GM18519 (cell line): ENCODE data around the gene ASL.
"Not testable (repeated sequence)": the region's sequence is repeated elsewhere in the genome, so short reads cannot be mapped to it uniquely, and the experiment has no call there.

ENCODE experiments used
- ATAC-seq: cut with Tn5 transposase; IDR thresholded peaks from one replicate; pipeline ENCODE4 v1.9.1; 2021; ENCODE audit warnings: mild to moderate bottlenecking, moderate library complexity; ENCODE audit not compliant: unreplicated experiment, low FRiP score

ASL gene

GRCh38 chr7:66072208-66072607 is 3.4 kb upstream of the ASL start:
- ATAC-seq = not testable (repeated sequence)

- no peak for ATAC-seq
These were observed 1.1 kb downstream of the ASL start for GRCh38 chr7:66076462-66077329.

- no peak for ATAC-seq
These were observed 2.4 kb downstream of the ASL start for GRCh38 chr7:66078067-66078466.

DNA sequence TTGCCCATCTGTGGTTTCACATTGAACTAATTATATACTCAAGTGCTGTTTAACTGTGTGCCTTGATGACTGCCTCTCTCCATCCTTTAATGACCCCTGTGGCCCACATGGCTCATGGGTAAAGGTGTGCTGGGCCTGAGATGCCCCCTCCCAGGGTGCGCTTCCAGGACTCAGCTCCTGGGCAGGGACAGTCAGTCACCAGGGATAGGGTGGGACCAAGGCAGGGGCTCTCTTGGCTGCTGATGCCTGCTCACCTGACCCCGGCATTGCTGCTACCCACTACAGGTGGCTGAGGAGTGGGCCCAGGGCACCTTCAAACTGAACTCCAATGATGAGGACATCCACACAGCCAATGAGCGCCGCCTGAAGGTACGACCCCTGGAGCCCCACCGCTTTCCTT is 6.5 kb downstream of the ASL start:
- no peak for ATAC-seq

DNA sequence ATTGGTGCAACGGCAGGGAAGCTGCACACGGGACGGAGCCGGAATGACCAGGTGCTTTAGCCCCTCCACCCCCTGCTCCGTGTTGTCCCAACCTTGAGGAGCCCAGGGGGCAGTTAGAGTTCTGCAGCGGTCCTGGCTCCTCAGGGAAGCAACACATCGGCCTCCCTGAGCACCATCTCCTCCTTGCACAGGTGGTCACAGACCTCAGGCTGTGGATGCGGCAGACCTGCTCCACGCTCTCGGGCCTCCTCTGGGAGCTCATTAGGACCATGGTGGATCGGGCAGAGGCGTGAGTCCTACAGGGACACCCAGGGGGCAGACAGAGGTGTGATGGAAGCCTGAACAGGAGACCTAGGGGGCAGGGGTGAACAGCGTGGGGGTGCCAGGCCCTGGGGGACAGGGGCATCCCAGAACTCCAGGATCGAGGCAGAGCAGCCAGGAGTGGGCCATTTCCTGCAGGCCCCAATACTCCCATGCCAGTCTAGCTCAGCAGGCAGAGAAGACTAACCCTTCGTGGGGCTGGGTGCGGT is 7.3 kb downstream of the ASL start:
- ATAC-seq = no peak

- no peak for ATAC-seq
These were observed 8.1 kb downstream of the ASL start for GRCh38 chr7:66083677-66084076.

GRCh38 chr7:66088861-66089838 is 13.5 kb downstream of the ASL start:
- ATAC-seq = no peak

DNA sequence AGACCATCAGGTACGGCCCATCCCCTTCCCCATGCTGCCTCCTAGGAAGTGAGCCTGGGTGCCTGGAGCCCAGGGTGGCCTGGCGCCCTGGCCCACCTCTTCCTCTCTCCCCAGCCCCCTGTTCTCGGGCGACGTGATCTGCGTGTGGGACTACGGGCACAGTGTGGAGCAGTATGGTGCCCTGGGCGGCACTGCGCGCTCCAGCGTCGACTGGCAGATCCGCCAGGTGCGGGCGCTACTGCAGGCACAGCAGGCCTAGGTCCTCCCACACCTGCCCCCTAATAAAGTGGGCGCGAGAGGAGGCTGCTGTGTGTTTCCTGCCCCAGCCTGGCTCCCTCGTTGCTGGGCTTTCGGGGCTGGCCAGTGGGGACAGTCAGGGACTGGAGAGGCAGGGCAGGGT is 17.0 kb downstream of the ASL start:
- no peak for ATAC-seq

DNA sequence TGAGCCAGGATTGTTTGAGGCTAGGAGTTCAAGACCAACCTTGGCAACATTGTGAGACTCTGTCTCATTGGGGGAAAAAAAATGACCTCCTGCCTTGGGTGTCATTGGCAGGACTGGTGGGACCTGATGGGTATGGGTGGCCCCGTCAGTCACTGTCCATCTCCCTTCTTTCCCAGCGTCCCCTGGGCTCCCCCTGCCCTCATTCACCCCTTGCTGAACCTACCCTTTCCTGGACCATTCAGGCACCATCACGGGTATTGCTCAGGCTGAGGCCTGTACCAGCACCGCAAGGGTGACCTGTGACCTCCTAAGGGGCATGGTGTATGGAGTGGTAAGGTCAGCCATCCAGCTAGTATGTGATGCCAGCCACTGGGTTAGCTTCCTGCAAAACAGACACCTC is 19.4 kb downstream of the ASL start:
- ATAC-seq = no peak

GRCh38 chr7:66099232-66099550 is 23.6 kb downstream of the ASL start:
- no peak for ATAC-seq

DNA sequence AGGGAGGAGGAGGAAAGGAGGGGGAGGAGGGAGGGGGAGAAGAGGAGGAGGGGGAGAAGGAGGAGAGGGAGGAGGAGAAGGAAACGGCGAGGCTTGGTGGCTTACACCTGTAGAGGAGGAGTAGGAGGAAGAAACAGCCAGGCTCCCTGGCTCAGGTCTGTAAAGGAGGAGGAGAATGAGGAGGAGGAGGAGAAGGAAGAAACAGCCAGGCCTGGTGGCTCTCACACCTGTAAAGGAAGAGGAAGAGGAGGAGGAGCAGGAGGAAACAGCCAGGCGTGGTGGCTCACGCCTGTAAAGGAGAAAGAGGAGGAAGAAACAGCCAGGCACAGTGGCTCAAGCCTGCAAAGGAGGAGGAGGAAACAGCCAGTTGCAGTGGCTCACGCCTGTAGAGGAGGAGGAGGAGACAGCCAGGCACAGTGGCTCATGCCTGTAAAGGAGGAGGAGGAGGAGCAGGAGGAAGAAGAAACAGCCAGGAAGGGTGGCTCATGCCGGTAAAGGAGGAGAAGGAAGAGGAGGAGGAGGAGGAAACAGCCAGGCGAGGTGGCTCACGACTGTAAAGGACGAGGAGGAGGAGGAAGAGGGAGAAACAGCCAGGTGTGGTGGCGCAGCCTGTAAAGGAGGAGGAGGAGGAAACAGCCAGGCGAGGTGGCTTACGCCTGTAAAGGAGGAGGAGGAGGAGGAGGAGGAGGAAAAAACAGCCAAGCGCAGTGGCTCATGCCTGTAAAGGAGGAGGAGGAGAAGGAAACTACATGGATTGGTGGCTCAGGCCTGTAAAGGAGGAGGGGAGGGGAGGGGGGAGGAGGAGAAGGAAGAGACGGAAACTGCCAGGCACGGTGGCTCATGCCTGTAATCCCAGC is 24.2 kb downstream of the ASL start:
- ATAC-seq = peak; percentile 58

DNA sequence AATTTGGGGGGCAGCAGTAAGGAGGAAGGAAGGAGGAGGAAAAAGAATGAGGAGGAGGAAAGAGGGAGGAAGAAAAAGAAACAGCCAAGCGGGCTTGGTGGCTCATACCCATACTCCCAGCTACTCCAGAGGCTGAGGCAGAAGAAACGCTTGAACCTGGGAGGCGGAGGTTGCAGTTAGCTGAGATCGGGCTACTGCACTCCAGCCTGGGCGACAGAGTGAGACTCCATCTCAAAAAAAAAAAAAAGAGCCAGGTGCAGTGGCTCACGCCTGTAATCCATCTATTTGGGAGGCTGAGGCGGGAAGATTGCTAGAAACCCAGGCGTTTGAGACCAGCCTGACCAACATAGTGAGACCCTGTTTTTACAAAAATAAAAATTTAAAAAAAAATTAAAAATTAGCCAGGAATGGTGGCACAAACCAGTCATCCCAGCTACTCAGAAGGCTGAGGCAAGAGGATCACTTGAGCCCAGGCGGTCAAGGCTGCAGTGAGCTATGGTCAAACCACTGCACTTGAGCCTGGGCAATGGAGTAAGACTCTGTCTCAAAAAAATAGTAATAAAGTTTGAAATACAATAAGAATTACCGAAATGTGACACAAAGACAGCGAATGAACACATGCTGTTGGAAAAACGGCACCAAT is 24.9 kb downstream of the ASL start:
- no peak for ATAC-seq

DNA sequence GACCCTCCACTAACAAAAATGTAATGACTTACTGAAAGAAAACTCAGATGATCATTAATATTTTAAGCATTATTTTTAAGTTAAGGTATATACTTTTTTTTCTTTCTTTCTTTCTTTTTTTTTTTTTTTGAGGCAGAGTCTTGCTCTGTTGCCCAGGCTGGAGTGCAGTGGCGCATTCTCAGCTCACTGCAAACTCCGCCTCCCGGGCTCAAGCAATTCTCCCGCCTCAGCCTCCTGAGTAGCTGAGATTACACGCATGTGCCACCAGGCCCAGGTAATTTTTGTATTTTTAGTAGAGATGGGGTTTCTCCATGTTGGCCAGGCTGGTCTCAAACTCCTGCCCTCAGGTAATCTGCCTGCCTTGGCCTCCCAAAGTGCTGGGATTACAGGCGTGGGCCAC is 26.5 kb downstream of the ASL start:
- not testable (repeated sequence) for ATAC-seq

DNA sequence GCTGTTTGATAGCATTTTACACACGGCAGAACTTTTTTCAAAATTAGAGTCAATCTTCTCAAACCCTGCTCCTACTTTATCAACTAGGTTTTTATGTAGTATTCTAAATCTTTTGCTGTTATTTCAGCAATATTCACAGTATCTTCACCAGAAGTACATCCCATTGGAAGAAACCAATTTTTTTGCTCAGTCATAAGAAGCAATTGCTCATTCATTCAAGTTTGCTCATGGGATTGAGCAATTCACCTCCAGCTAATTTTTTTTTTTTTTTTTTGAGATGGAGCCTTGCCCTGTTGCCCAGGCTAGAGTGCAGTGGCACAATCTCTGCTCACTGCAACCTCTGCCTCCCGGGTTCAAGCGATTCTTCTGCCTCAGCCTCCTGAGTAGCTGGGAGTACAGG is 28.4 kb downstream of the ASL start:
- ATAC-seq = not testable (repeated sequence)

DNA sequence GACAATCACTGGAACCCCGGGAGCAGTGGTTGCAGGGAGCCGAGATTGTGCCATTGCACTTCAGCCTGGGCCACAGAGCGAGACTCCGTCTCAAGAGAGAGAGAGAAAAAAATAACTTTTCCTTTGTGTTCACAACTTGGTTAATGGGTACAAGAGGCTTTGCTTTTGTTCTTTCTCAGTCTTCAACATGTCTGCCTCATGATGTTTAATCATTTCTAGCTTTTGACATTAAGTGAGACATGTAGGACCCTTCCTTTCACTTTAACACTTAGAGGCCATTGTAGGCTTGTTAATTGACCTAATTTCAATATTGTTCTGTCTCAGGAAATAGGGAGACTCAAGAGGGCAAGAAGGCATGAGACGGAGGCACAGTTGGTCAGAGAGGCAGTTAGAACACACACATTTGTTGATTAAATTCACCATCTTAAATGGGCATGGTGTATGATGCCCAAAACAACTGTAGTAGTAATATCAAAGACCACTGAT is 29.7 kb downstream of the ASL start:
- no peak for ATAC-seq

GRCh38 chr7:66108410-66108809 is 32.8 kb downstream of the ASL start:
- not testable (repeated sequence) for ATAC-seq

GRCh38 chr7:66110856-66111255 is 35.2 kb downstream of the ASL start:
- ATAC-seq = no peak

GRCh38 chr7:66114743-66115649 is 39.4 kb downstream of the ASL start, which contains the start of gene CRCP:
TSS of gene CRCP (plus strand) at chr7:66114847. CDS start at chr7:66114963, 116 bp downstream.
- peak; percentile 68 for ATAC-seq
